HepG2 (cell line): ENCODE results near the gene UQCC2. TPM values are rescaled to one million over a fixed set of nuclear protein-coding genes. Genes with fewer than 3 reads are reported as not detected.

ENCODE experiments used
- ATAC-seq: fragments of 200-7000 bp; cut with Tn5 transposase; 3 replicates; pipeline ENCODE4 v1.9.1; 2020; ENCODE audit warnings: mild to moderate bottlenecking, moderate library complexity
- BruUV-seq: library from RNA; stranded (reverse); fragments of 400-500 nt; replicated peaks from 2 replicates; lab custom pipeline; 2021; lab: Mats Ljungman, UMichigan
- CTCF ChIA-PET: fragments of 300-600 bp; formaldehyde crosslinking; extraction: SDS; loops from one replicate; lab custom pipeline; 2021; ENCODE audit warnings: low total read pairs, inconsistent platforms, low intra/inter-chr PET ratio; lab: Yijun Ruan, JAX
- POLR2A ChIA-PET: fragments of 350-600 bp; sonication (Branson Sonifier 250); formaldehyde crosslinking; loops from one replicate; lab custom pipeline; 2020; ENCODE audit warnings: antibody characterized with exemption, inconsistent platforms; lab: Yijun Ruan, JAX
- DNase-seq: peaks from one replicate; pipeline ENCODE4 v3.0.0-alpha.2; 2015; ENCODE audit warnings: low spot score
- FAIRE-seq: peaks from 3 replicates; lab custom pipeline; 2011; peaks lifted over from hg19 to GRCh38; lab: Jason Lieb, UNC
- H2AFZ ChIP-seq: one replicate; pipeline ENCODE4 v1.6.1; 2011; ENCODE audit warnings: low read length, inconsistent platforms
- H3K27ac ChIP-seq: fragments of 300-600 bp; 3 replicates; pipeline ENCODE4 v1.8.0; 2011; ENCODE audit warnings: mixed run types, mild to moderate bottlenecking, mixed read lengths, low read length, inconsistent platforms; ENCODE audit not compliant: insufficient read depth; ENCODE audit errors: extremely low read length
- H3K27me3 ChIP-seq, 2 experiments: fragments of 200-600 bp in 1 of 2; 2 replicates in 1 of 2; 3 replicates in 1 of 2; pipeline versions ENCODE4 v1.6.0 to v1.8.0; 2011; ENCODE audit warnings: low read length in 2 of 2, mild to moderate bottlenecking in 2 of 2, moderate library complexity in 2 of 2, inconsistent platforms in 1 of 2; ENCODE audit not compliant: insufficient read depth in 2 of 2, control insufficient read depth in 1 of 2
- H3K36me3 ChIP-seq, 2 experiments: fragments of 200-600 bp in 1 of 2; replicated peaks in 1 of 2; 2 replicates in 1 of 2; 3 replicates in 1 of 2; pipeline versions ENCODE4 v1.5.1 to v1.8.0; 2011; ENCODE audit warnings: low read length in 2 of 2, inconsistent platforms in 1 of 2; ENCODE audit not compliant: insufficient read depth in 2 of 2, control insufficient read depth in 1 of 2
- H3K4me1 ChIP-seq: 2 replicates; pipeline ENCODE4 v1.5.1; 2012; ENCODE audit warnings: low read length, inconsistent platforms; ENCODE audit not compliant: insufficient read depth
- H3K4me2 ChIP-seq: 2 replicates; pipeline ENCODE4 v1.6.0; 2011; ENCODE audit warnings: low read depth, low read length, inconsistent platforms
- H3K4me3 ChIP-seq, 3 experiments: fragments of 200-600 bp in 1 of 3; sonication (generic), shearing (Covaris generic) in 1 of 3; replicated peaks in 1 of 3; 2 replicates each; pipeline ENCODE4 v1.5.1; 2011 to 2016; ENCODE audit warnings: low read length in 3 of 3, inconsistent platforms in 2 of 3, low read depth in 2 of 3, mild to moderate bottlenecking in 2 of 3, control low read depth in 1 of 3, mixed read lengths in 1 of 3; ENCODE audit not compliant: insufficient read depth in 1 of 3
- H3K79me2 ChIP-seq: one replicate; pipeline ENCODE4 v1.6.1; 2011; ENCODE audit warnings: low read length, inconsistent platforms; ENCODE audit not compliant: insufficient read depth
- H3K9ac ChIP-seq: 2 replicates; pipeline ENCODE4 v1.6.0; 2011; ENCODE audit warnings: mild to moderate bottlenecking, low read depth, low read length, inconsistent platforms; ENCODE audit not compliant: insufficient read depth
- H3K9me3 ChIP-seq: 2 replicates; pipeline ENCODE4 v1.5.1; 2012; ENCODE audit warnings: mild to moderate bottlenecking, low read length
- H4K20me1 ChIP-seq: 2 replicates; pipeline ENCODE4 v1.6.0; 2011; ENCODE audit warnings: inconsistent platforms, mild to moderate bottlenecking, low read length, moderate library complexity; ENCODE audit not compliant: insufficient read depth
- ELF1 ChIP-seq: sonication (generic); formaldehyde crosslinking; IDR thresholded peaks from 2 replicates; pipeline ENCODE4 v1.4.0; 2020; ENCODE audit warnings: missing genetic modification reagents
- MLXIP ChIP-seq: sonication (generic); formaldehyde crosslinking; IDR thresholded peaks from 2 replicates; pipeline ENCODE4 v1.9.0; 2021; ENCODE audit warnings: missing genetic modification reagents, borderline replicate concordance
- ZFX ChIP-seq: sonication (generic); formaldehyde crosslinking; IDR thresholded peaks from 2 replicates; pipeline ENCODE4 v1.4.0; 2020; ENCODE audit warnings: mild to moderate bottlenecking, low read depth, missing genetic modification reagents, moderate library complexity
- ZNF609 ChIP-seq: sonication (generic); formaldehyde crosslinking; IDR thresholded peaks from 2 replicates; pipeline ENCODE4 v1.4.0; 2020; ENCODE audit warnings: mild to moderate bottlenecking, missing genetic modification reagents, borderline replicate concordance
- ZNF75D ChIP-seq: sonication (generic); formaldehyde crosslinking; IDR thresholded peaks from 2 replicates; pipeline ENCODE4 v1.8.1; 2023; ENCODE audit warnings: missing genetic modification reagents, mild to moderate bottlenecking, borderline replicate concordance
- WGBS: methylation state at CpG from one replicate; pipeline ENCODE4 v1.1.6; 2017; ENCODE audit warnings: low lambda C conversion rate; 5-methylcytosine and 5-hydroxymethylcytosine counted together
- in situ Hi-C: cut with HindIII; loops from 2 replicates; pipeline ENCODE4 v1.10.0; 2017; ENCODE audit warnings: low pct_unique_long_range_greater_than_20kb; ENCODE audit not compliant: extremely low pct_ligation_motif_present
- intact Hi-C: fragments of 100-400 bp; cut with micrococcal nuclease; formaldehyde crosslinking; loops from one replicate; pipeline ENCODE4 v1.10.0; 2022; ENCODE audit not compliant: unreplicated experiment
- polyA plus RNA-seq, 8 experiments: library from polyadenylated mRNA; depleted of rRNA in 3 of 8; stranded (reverse) in 7 of 8; unstranded in 1 of 8; fragments of >200 nt; fragmentation: Illumina TruSeq in 4 of 8; extraction: Trizol in 4 of 8; gene quantifications; 2 replicates each; pipeline versions ENCODE4 v1.2.1 to v1.2.3, GENCODE V29; 2011 to 2016; ENCODE audit warnings: low read depth in 4 of 8, missing spikeins in 1 of 8, mixed read lengths in 1 of 8; ENCODE audit not compliant: insufficient read depth in 1 of 8
- total RNA-seq, 5 experiments: library from RNA; depleted of rRNA; stranded (reverse); fragments of >200 nt; fragmentation: Illumina TruSeq; extraction: Trizol; gene quantifications; 2 replicates each; pipeline ENCODE4 v1.2.3, GENCODE V29; 2016; ENCODE audit warnings: low read depth in 1 of 5

UQCC2 gene
- total and polyA plus RNA-seq, 2 of the 13 experiments (the other 11 are each of a cell fraction or from before 2014, with no cell fraction given): 82.4 to 238 TPM

- TF ChIP-seq ZNF75D: no peak
- TF ChIP-seq, all 625 proteins: peak for 2
These were observed 25.1 kb downstream of the UQCC2 start (continued) for GRCh38 chr6:33686225-33686924.

GRCh38 chr6:33685411-33686224 lies 25.9 kb downstream of the UQCC2 start:
- in situ Hi-C loops: no loop called here
- ATAC-seq: no peak
- POLR2A ChIA-PET: no interaction called here
- TF ChIP-seq ELF1 (CRISPR knock-in tag): no peak
- TF ChIP-seq ZFX (CRISPR knock-in tag): 0 out of 2 replicates have a peak, but pooled peaks have one; percentile 0
- no peak for FAIRE-seq
- Histone ChIP-seq H3K27me3 (no peaks in the 10 kb centered on the region), H2AFZ (no peak overlapping the region), H3K27ac (no peak overlapping the region), H3K36me3 (peaks cover 5 to 31% of the 10 kb centered on the region in 2 experiments; a peak in 2 of 5 replicates), H4K20me1 (no peaks in the 10 kb centered on the region; the same call in 1 of the 2 replicates), H3K4me3 (no peak overlapping the region), H3K4me1 (no peaks in the 10 kb centered on the region), H3K79me2 (no peaks in the 10 kb centered on the region), H3K9me3 (no peaks in the 10 kb centered on the region), H3K4me2 (no peak overlapping the region), H3K9ac (no peak overlapping the region)
- CTCF ChIA-PET: no interaction called here
- BruUV-seq: no TSS peak
- 89% methylated on average over 36 of the region's 38 CpGs for WGBS
- intact Hi-C loops: no loop called here
- no peak for DNase-seq

- BruUV-seq: no TSS peak
- H3K9ac ChIP-seq: no peak overlapping the region
- intact Hi-C loops (no loop called here), in situ Hi-C loops (no loop called here)
- no peaks in the 10 kb centered on the region for H3K4me1 ChIP-seq
- ATAC-seq (no peak), DNase-seq (no peak), FAIRE-seq (no peak)
- H3K79me2 ChIP-seq: no peaks in the 10 kb centered on the region
- ChIA-PET POLR2A (no interaction called here), CTCF (no interaction called here)
- H3K9me3 ChIP-seq: no peaks in the 10 kb centered on the region
- WGBS: 92% methylated on average over 6 of the region's 7 CpGs
- no peak overlapping the region for H3K4me2 ChIP-seq
- H3K27me3 ChIP-seq: no peaks in the 10 kb centered on the region
- peaks cover 5 to 35% of the 10 kb centered on the region in 2 experiments; a peak in 2 of 5 replicates for H3K36me3 ChIP-seq
- H3K27ac ChIP-seq: no peak overlapping the region
- no peaks in the 10 kb centered on the region; the same call in 1 of the 2 replicates for H4K20me1 ChIP-seq
- no peak overlapping the region for H3K4me3 ChIP-seq
- no peak overlapping the region for H2AFZ ChIP-seq
- TF ChIP-seq MLXIP (CRISPR knock-in tag) (no peak), ZNF609 (CRISPR knock-in tag) (no peak)
These were observed 26.5 kb downstream of the UQCC2 start for GRCh38 chr6:33684983-33685382.
